Measurements from ENCODE around the gene PARD3. TPM values are rescaled to one million over a fixed set of nuclear protein-coding genes. Genes with fewer than 3 reads are reported as not detected.

Gene PARD3
- total and polyA plus RNA-seq, 10 of the 15 experiments (the other 5 are each of a cell fraction or from before 2014, with no cell fraction given): 2.6 to 43.1 (median 13.9) TPM

GRCh38 chr10:34470307-34470706, 344.8 kb downstream of the PARD3 start:
- Histone ChIP-seq H3K4me3 (no peak overlapping the region), H3K4me1 (ENCODE audit: control insufficient read depth, insufficient read depth, low read length) (no peaks in the 10 kb centered on the region), H3K27ac (ENCODE audit: control insufficient read depth, insufficient read depth) (no peak overlapping the region), H2AFZ (ENCODE audit: control insufficient read depth, low read depth, low read length) (no peak overlapping the region), H3K4me2 (ENCODE audit: control insufficient read depth, insufficient read depth) (no peak overlapping the region), H3K9me3 (replicated peaks; ENCODE audit: control insufficient read depth, insufficient read depth, low read length) (no peaks in the 10 kb centered on the region), H3K79me2 (ENCODE audit: control insufficient read depth, insufficient read depth, low read length) (no peaks in the 10 kb centered on the region), H3K27me3 (replicated peaks in 1 of 2; ENCODE audit: control insufficient read depth in 2 of 2, insufficient read depth in 2 of 2, low read length in 1 of 2) (no peaks in the 10 kb centered on the region), H3K9ac (ENCODE audit: control insufficient read depth, insufficient read depth, low read length) (no peak overlapping the region), H4K20me1 (ENCODE audit: control insufficient read depth, insufficient read depth) (no peaks in the 10 kb centered on the region), H3K36me3 (ENCODE audit: control insufficient read depth in 2 of 2, insufficient read depth in 2 of 2, low read length in 1 of 2) (no peaks in the 10 kb centered on the region)
- ChIA-PET POLR2A (no interaction called here), CTCF (interaction anchor here (1.4 kb wide), 1 partner anchor 26 kb away, joined by 3 read pairs; no protein-coding TSS in a partner anchor), RAD21 (ENCODE audit: unreplicated experiment) (interaction anchor here (1.8 kb wide), 1 partner anchor 18 kb away, joined by 4 read pairs; no protein-coding TSS in a partner anchor), SMC1A (ENCODE audit: uncharacterized antibody, unreplicated experiment) (interaction anchor here (0.6 kb wide), 1 partner anchor 17 kb away, joined by 3 read pairs; no protein-coding TSS in a partner anchor)
- no TSS peak for BruUV-seq (replicated peaks)
- TF ChIP-seq SREBF2 (IDR thresholded peaks at IDR 0.05; ENCODE audit: low read length) (no peak), YBX1 (IDR thresholded peaks at IDR 0.05) (no peak), RFX5 (IDR thresholded peaks at IDR 0.05; ENCODE audit: low read depth, low read length) (no peak), RAD21 (IDR thresholded peaks at IDR 0.05; ENCODE audit: insufficient read depth, low read depth, low read length) (no peak), MEF2B (IDR thresholded peaks at IDR 0.05; ENCODE audit: partially characterized antibody, poor library complexity, severe bottlenecking) (no peak), ZBTB4 (CRISPR knock-in tag; IDR thresholded peaks at IDR 0.05) (no peak), POLR2AphosphoS5 (IDR thresholded peaks at IDR 0.05; ENCODE audit: low read length) (no peak), PRDM15 (CRISPR knock-in tag; IDR thresholded peaks at IDR 0.05) (no peak), E2F4 (IDR thresholded peaks at IDR 0.05; ENCODE audit: low read depth, low read length) (no peak), ZNF622 (IDR thresholded peaks at IDR 0.05) (no peak), CREB1 (IDR thresholded peaks at IDR 0.05; ENCODE audit: low read depth) (no peak), GATAD2B (conservative IDR thresholded peaks at IDR 0.05; ENCODE audit: low read depth) (no peak), SPI1 (IDR thresholded peaks at IDR 0.05; ENCODE audit: borderline replicate concordance, insufficient read depth, low read depth, low read length) (no peak), IKZF2 (IDR thresholded peaks at IDR 0.05) (no peak), CREM (IDR thresholded peaks at IDR 0.05; ENCODE audit: low read depth) (no peak), JUNB (IDR thresholded peaks at IDR 0.05) (no peak), ETV6 (conservative IDR thresholded peaks at IDR 0.05 in 1 of 2, IDR thresholded peaks at IDR 0.05 in 1 of 2; ENCODE audit: borderline replicate concordance in 1 of 2, low read depth in 1 of 2) (no peak)
- FAIRE-seq: no peak
- DNase-seq (ENCODE audit: low read depth, low spot score): no peak
- no peak for ATAC-seq
- WGBS (ENCODE audit: insufficient coverage, insufficient replicate concordance, low lambda C conversion rate, missing lambda C conversion rate): 89% methylated on average over 5 of the region's 5 CpGs
- intact Hi-C loops (cut with micrococcal nuclease; ENCODE audit: unreplicated experiment) (loop anchor here (1.0 kb wide), 1 partner anchor 28 kb away; no protein-coding TSS in a partner anchor), in situ Hi-C loops (cut with MboI) (no loop called here)

Data from GM12878 (cell line).